HEK293T (cell line): ENCODE measurements around the gene ZNF511.

Experiments used
- ARNT ChIP-seq: fragments of 450-650 bp; IDR thresholded peaks from 2 replicates; pipeline ENCODE4 v1.6.1; 2017; ENCODE audit warnings: mild to moderate bottlenecking
- ELF4 ChIP-seq: fragments of 450-650 bp; IDR thresholded peaks from 2 replicates; pipeline ENCODE4 v1.6.1; 2017; ENCODE audit warnings: antibody characterized with exemption
- FOXA1 ChIP-seq: fragments of 450-650 bp; IDR thresholded peaks from 2 replicates; pipeline ENCODE4 v1.6.1; 2016; ENCODE audit warnings: mild to moderate bottlenecking
- FOXM1 ChIP-seq: fragments of 450-650 bp; IDR thresholded peaks from 2 replicates; pipeline ENCODE4 v1.6.1; 2017; ENCODE audit warnings: mild to moderate bottlenecking, borderline replicate concordance
- HDGF ChIP-seq: fragments of 450-650 bp; IDR thresholded peaks from 2 replicates; pipeline ENCODE4 v1.6.1; 2017; ENCODE audit warnings: antibody characterized with exemption, borderline replicate concordance
- SUZ12 ChIP-seq: fragments of 450-650 bp; IDR thresholded peaks from 2 replicates; pipeline ENCODE4 v1.6.1; 2016; ENCODE audit warnings: mild to moderate bottlenecking
- TF ChIP-seq, protein P1 (sequence below): fragments of 450-650 bp; IDR thresholded peaks from 2 replicates; pipeline ENCODE4 v1.6.1; 2016

- TF ChIP-seq, protein P1, sequence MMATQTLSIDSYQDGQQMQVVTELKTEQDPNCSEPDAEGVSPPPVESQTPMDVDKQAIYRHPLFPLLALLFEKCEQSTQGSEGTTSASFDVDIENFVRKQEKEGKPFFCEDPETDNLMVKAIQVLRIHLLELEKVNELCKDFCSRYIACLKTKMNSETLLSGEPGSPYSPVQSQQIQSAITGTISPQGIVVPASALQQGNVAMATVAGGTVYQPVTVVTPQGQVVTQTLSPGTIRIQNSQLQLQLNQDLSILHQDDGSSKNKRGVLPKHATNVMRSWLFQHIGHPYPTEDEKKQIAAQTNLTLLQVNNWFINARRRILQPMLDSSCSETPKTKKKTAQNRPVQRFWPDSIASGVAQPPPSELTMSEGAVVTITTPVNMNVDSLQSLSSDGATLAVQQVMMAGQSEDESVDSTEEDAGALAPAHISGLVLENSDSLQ, result no peak
- TF ChIP-seq ARNT (no peak), HDGF (no peak), ELF4 (no peak), FOXA1 (no peak), FOXM1 (no peak), SUZ12 (no peak)
Observed at GRCh38 chr10:133299224-133299623, 9.5 kb upstream of the ZNF511 start.
